HG03045 (cell line): ENCODE data around the gene ATG5.
"Not testable (repeated sequence)": the region's sequence is repeated elsewhere in the genome, so short reads cannot be mapped to it uniquely, and the experiment has no call there.

Source experiments
- ATAC-seq: cut with Tn5 transposase; IDR thresholded peaks from one replicate; pipeline ENCODE4 v1.9.1; 2021; ENCODE audit warnings: mild to moderate bottlenecking, moderate library complexity; ENCODE audit not compliant: unreplicated experiment

The ATG5 gene

GRCh38 chr6:106259748-106260147, 65.8 kb downstream of the ATG5 start:
- ATAC-seq: not testable (repeated sequence)

GRCh38 chr6:106258726-106259125, 66.8 kb downstream of the ATG5 start:
- ATAC-seq: no peak

GRCh38 chr6:106257195-106257594, 68.4 kb downstream of the ATG5 start:
- no peak for ATAC-seq

GRCh38 chr6:106256201-106256968, 69.2 kb downstream of the ATG5 start:
- no peak for ATAC-seq

GRCh38 chr6:106255306-106255705, 70.3 kb downstream of the ATG5 start:
- ATAC-seq: no peak

- ATAC-seq: no peak
These were observed 70.9 kb downstream of the ATG5 start for GRCh38 chr6:106254636-106255035.

- ATAC-seq: no peak
These were observed 71.8 kb downstream of the ATG5 start for GRCh38 chr6:106253731-106254130.

- ATAC-seq: no peak
These were observed 72.4 kb downstream of the ATG5 start for GRCh38 chr6:106253172-106253571.

GRCh38 chr6:106252687-106253086, 72.9 kb downstream of the ATG5 start:
- no peak for ATAC-seq

- ATAC-seq: not testable (repeated sequence)
These were observed 73.9 kb downstream of the ATG5 start for GRCh38 chr6:106251531-106252255.

- no peak for ATAC-seq
These were observed 74.6 kb downstream of the ATG5 start for GRCh38 chr6:106250953-106251352.

GRCh38 chr6:106249658-106250057, 75.9 kb downstream of the ATG5 start:
- ATAC-seq: no peak

GRCh38 chr6:106247733-106248132, 77.8 kb downstream of the ATG5 start:
- ATAC-seq: no peak

GRCh38 chr6:106247293-106247692, 78.3 kb downstream of the ATG5 start:
- no peak for ATAC-seq

- ATAC-seq: peak; percentile 60
These were observed 80.6 kb downstream of the ATG5 start for GRCh38 chr6:106244931-106245330.

- ATAC-seq: no peak
These were observed 81.0 kb downstream of the ATG5 start for GRCh38 chr6:106244521-106244920.

GRCh38 chr6:106243261-106243660, 82.3 kb downstream of the ATG5 start:
- ATAC-seq: no peak

GRCh38 chr6:106241498-106241897, 84.1 kb downstream of the ATG5 start:
- no peak for ATAC-seq

GRCh38 chr6:106237286-106237685, 88.3 kb downstream of the ATG5 start:
- no peak for ATAC-seq

- not testable (repeated sequence) for ATAC-seq
These were observed 95.6 kb downstream of the ATG5 start for GRCh38 chr6:106229876-106230445.

GRCh38 chr6:106227612-106228507, 97.7 kb downstream of the ATG5 start:
- no peak for ATAC-seq
